Colon (tissue), 2 donors: Measurements from ENCODE around the gene PTPA.

Source experiments
- FAIRE-seq: peaks from 2 replicates; lab custom pipeline; 2012; peaks lifted over from hg19 to GRCh38; lab: Jason Lieb, UNC
- donor health status: control.
- donor health status: control.

PTPA gene

GRCh38 chr9:129084087-129084486, 27.1 kb upstream of the PTPA start:
- no peak for FAIRE-seq

- no peak for FAIRE-seq
Measured at GRCh38 chr9:129089246-129089645, 22.0 kb upstream of the PTPA start.

GRCh38 chr9:129093602-129094386, 17.4 kb upstream of the PTPA start:
- no peak for FAIRE-seq

GRCh38 chr9:129094387-129095169, 16.6 kb upstream of the PTPA start:
- no peak for FAIRE-seq

- FAIRE-seq = no peak
Measured at GRCh38 chr9:129095170-129095667, 16.0 kb upstream of the PTPA start.

GRCh38 chr9:129095908-129096307, 15.3 kb upstream of the PTPA start:
- FAIRE-seq = no peak

GRCh38 chr9:129097671-129098306, 13.4 kb upstream of the PTPA start:
- no peak for FAIRE-seq

GRCh38 chr9:129098328-129098727, 12.9 kb upstream of the PTPA start:
- FAIRE-seq = no peak

- no peak for FAIRE-seq
Measured at GRCh38 chr9:129100383-129101169, 10.6 kb upstream of the PTPA start.

GRCh38 chr9:129101279-129101678, 9.9 kb upstream of the PTPA start:
- FAIRE-seq = no peak

- FAIRE-seq = no peak
Measured at GRCh38 chr9:129102095-129102525, 9.1 kb upstream of the PTPA start.

GRCh38 chr9:129102791-129103594, 8.2 kb upstream of the PTPA start:
- FAIRE-seq = no peak

GRCh38 chr9:129103595-129103965, 7.6 kb upstream of the PTPA start:
- FAIRE-seq = no peak

- no peak for FAIRE-seq
Measured at GRCh38 chr9:129104051-129104450, 7.2 kb upstream of the PTPA start.

- FAIRE-seq = no peak
Measured at GRCh38 chr9:129105857-129106694, 5.1 kb upstream of the PTPA start.

- no peak for FAIRE-seq
Measured at GRCh38 chr9:129107651-129108050, 3.6 kb upstream of the PTPA start.

GRCh38 chr9:129108083-129108804, 3.0 kb upstream of the PTPA start:
- no peak for FAIRE-seq

- FAIRE-seq = no peak
Measured at GRCh38 chr9:129108805-129109536, 2.2 kb upstream of the PTPA start.

- no peak for FAIRE-seq
Measured at GRCh38 chr9:129109537-129109903, 1.7 kb upstream of the PTPA start.
